ENCODE measurements around the gene NSF.

GRCh38 chr17:46800573-46800972, 210.1 kb downstream of the NSF start:
- TF ChIP-seq RBAK (tag by site-specific recombination; IDR thresholded peaks at IDR 0.05) (no peak), ZNF777 (tag by site-specific recombination; IDR thresholded peaks at IDR 0.05; ENCODE audit: borderline replicate concordance) (no peak), REST (tag by site-specific recombination; IDR thresholded peaks at IDR 0.05) (no peak), ZNF132 (tag by site-specific recombination; IDR thresholded peaks at IDR 0.05; ENCODE audit: borderline replicate concordance) (no peak), ZNF175 (tag by site-specific recombination; IDR thresholded peaks at IDR 0.05) (no peak), ZNF311 (tag by site-specific recombination; IDR thresholded peaks at IDR 0.05; ENCODE audit: borderline replicate concordance) (no peak)
